ENCODE results near the gene IQSEC3.

DNA sequence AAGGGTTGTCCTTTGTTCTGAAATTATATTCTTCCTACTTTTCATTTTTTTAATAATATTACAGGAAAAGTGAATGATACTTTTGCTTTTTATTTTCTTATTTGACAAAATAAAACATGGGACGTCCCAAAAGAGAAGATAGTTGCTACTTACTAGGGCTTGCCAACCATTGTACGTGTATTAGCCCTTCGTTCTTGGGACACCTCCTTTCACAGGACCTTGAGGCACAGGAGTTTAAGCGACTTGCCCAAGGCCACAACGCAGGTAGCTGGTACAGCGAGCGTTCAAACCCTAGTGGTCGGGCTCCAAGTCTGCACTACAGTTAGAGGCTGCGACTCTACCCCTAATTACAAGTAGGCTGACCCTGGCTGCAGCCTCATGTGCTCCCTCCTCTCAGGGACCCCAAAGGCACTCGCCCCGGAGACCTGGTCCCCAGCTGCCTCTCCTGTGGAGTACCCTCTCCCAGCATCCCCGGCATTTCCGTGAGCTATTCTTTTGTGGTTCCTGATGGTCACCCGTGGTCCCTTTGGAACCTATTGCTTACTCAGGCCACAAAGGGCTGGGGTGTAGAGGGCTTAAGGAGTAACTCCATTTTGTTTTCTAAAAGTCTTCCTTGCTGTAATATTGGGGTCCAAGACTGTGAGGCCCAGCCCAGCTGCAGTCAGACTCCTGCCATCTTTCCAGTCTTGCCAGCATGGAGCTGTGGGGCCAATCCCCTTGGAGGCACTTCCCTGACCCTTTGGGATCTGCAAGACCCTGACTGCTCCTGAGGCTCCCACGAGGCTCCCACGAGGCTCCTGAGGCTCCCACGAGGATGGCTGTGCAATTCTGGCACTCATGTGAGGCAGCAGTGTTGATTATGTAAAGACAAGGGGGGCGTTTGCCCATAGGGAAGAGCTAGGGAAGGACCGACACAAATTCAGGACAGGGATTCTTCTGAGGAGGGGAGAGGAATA, 49.7 kb downstream of the IQSEC3 start:
- TF ChIP-seq FOXM1 (IDR thresholded peaks at IDR 0.05; ENCODE audit: borderline replicate concordance) (no peak), L3MBTL2 (conservative IDR thresholded peaks at IDR 0.05) (no peak), FOXK2 (IDR thresholded peaks at IDR 0.05) (no peak), NFRKB (IDR thresholded peaks at IDR 0.05) (no peak), BHLHE40 (IDR thresholded peaks at IDR 0.05; ENCODE audit: borderline replicate concordance) (no peak), FOXA1 (IDR thresholded peaks at IDR 0.05) (no peak), TARDBP (IDR thresholded peaks at IDR 0.05) (no peak), SUZ12 (IDR thresholded peaks at IDR 0.05) (no peak)
